ENCODE measurements around the gene HIPK4. TPM values are rescaled to one million over a fixed set of nuclear protein-coding genes. Genes with fewer than 3 reads are reported as not detected.

HIPK4 gene
- total and polyA plus RNA-seq, 2 of the 8 experiments (the other 6 are each of a cell fraction or from before 2014, with no cell fraction given): 0.15 to 0.57 TPM

DNA sequence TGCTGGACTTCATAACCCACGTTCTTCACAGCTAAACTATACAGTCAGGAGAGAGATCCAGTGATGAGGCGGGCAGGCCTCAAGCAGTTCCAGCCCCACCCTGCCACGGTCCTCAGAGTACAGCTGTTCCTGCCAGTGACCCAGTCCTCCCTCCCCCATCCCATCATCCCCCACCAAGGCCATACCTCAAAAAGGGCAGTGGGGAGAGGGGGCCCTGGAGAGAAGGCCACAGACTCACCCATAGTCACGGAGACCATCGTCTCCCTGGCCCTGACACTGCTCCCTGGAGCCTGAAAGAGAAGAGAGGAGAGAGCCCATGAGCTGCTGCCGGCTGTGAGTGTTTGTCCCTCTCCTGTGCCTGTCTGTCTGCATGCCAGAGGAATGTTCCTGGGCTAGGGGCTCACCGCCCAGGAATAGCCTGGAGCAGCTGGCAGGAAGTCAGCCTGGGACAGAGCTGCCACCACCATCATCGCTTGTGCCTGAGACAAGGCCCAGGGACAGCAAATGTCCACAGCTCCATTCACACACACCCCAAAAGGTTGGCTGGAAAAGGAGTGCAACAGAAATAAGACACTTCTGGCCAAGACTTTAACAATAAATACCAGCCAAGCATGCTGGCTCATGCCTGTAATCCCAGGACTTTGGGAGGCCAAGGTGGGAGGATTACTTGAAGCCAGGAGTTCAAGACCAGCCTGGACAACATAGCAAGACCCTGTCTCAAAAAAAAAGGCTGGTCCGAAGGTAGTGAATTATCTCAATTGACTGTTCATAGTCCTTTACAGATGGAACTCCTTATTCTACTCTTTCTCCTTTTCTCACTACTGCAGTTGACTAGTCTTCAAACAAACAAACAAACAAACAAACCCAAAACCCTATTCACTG lies 48.1 kb downstream of the HIPK4 start (continued):
- no peak for TF ChIP-seq USF2 (IDR thresholded peaks at IDR 0.05; ENCODE audit: low read length)
- no peak for TF ChIP-seq TCF12 (IDR thresholded peaks at IDR 0.05; ENCODE audit: low read depth, low read length)
- no peak for TF ChIP-seq RNF2 (IDR thresholded peaks at IDR 0.05; ENCODE audit: borderline replicate concordance, low read depth, low read length, missing control alignments, poor library complexity, severe bottlenecking)
- no peak for TF ChIP-seq SIN3A (conservative IDR thresholded peaks at IDR 0.05 in 1 of 2, IDR thresholded peaks at IDR 0.05 in 1 of 2; ENCODE audit: low read depth in 1 of 2, low read length in 2 of 2)
- TF ChIP-seq, protein P1, sequence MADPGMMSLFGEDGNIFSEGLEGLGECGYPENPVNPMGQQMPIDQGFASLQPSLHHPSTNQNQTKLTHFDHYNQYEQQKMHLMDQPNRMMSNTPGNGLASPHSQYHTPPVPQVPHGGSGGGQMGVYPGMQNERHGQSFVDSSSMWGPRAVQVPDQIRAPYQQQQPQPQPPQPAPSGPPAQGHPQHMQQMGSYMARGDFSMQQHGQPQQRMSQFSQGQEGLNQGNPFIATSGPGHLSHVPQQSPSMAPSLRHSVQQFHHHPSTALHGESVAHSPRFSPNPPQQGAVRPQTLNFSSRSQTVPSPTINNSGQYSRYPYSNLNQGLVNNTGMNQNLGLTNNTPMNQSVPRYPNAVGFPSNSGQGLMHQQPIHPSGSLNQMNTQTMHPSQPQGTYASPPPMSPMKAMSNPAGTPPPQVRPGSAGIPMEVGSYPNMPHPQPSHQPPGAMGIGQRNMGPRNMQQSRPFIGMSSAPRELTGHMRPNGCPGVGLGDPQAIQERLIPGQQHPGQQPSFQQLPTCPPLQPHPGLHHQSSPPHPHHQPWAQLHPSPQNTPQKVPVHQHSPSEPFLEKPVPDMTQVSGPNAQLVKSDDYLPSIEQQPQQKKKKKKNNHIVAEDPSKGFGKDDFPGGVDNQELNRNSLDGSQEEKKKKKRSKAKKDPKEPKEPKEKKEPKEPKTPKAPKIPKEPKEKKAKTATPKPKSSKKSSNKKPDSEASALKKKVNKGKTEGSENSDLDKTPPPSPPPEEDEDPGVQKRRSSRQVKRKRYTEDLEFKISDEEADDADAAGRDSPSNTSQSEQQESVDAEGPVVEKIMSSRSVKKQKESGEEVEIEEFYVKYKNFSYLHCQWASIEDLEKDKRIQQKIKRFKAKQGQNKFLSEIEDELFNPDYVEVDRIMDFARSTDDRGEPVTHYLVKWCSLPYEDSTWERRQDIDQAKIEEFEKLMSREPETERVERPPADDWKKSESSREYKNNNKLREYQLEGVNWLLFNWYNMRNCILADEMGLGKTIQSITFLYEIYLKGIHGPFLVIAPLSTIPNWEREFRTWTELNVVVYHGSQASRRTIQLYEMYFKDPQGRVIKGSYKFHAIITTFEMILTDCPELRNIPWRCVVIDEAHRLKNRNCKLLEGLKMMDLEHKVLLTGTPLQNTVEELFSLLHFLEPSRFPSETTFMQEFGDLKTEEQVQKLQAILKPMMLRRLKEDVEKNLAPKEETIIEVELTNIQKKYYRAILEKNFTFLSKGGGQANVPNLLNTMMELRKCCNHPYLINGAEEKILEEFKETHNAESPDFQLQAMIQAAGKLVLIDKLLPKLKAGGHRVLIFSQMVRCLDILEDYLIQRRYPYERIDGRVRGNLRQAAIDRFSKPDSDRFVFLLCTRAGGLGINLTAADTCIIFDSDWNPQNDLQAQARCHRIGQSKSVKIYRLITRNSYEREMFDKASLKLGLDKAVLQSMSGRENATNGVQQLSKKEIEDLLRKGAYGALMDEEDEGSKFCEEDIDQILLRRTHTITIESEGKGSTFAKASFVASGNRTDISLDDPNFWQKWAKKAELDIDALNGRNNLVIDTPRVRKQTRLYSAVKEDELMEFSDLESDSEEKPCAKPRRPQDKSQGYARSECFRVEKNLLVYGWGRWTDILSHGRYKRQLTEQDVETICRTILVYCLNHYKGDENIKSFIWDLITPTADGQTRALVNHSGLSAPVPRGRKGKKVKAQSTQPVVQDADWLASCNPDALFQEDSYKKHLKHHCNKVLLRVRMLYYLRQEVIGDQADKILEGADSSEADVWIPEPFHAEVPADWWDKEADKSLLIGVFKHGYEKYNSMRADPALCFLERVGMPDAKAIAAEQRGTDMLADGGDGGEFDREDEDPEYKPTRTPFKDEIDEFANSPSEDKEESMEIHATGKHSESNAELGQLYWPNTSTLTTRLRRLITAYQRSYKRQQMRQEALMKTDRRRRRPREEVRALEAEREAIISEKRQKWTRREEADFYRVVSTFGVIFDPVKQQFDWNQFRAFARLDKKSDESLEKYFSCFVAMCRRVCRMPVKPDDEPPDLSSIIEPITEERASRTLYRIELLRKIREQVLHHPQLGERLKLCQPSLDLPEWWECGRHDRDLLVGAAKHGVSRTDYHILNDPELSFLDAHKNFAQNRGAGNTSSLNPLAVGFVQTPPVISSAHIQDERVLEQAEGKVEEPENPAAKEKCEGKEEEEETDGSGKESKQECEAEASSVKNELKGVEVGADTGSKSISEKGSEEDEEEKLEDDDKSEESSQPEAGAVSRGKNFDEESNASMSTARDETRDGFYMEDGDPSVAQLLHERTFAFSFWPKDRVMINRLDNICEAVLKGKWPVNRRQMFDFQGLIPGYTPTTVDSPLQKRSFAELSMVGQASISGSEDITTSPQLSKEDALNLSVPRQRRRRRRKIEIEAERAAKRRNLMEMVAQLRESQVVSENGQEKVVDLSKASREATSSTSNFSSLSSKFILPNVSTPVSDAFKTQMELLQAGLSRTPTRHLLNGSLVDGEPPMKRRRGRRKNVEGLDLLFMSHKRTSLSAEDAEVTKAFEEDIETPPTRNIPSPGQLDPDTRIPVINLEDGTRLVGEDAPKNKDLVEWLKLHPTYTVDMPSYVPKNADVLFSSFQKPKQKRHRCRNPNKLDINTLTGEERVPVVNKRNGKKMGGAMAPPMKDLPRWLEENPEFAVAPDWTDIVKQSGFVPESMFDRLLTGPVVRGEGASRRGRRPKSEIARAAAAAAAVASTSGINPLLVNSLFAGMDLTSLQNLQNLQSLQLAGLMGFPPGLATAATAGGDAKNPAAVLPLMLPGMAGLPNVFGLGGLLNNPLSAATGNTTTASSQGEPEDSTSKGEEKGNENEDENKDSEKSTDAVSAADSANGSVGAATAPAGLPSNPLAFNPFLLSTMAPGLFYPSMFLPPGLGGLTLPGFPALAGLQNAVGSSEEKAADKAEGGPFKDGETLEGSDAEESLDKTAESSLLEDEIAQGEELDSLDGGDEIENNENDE (IDR thresholded peaks at IDR 0.05; ENCODE audit: insufficient replicate concordance, low read length): no peak
- no peak for TF ChIP-seq YY1 (IDR thresholded peaks at IDR 0.05; ENCODE audit: low read depth, low read length)
- no peak for TF ChIP-seq CBX8 (IDR thresholded peaks at IDR 0.05; ENCODE audit: borderline replicate concordance, low read depth, low read length)
- no peak for TF ChIP-seq MAFK (IDR thresholded peaks at IDR 0.05; ENCODE audit: low read depth, low read length)

All from H1 (cell line).